ENCODE data around the gene PI4KA.
"Not testable (repeated sequence)": the region's sequence is repeated elsewhere in the genome, so short reads cannot be mapped to it uniquely, and the experiment has no call there.

PI4KA gene

GRCh38 chr22:20836987-20837823 is 21.4 kb downstream of the PI4KA start:
- Mint-ChIP-seq H3K4me1 (no peaks in the 10 kb centered on the region), H3K9me3 (no peaks in the 10 kb centered on the region), H3K27me3 (ENCODE audit: low read depth) (no peaks in the 10 kb centered on the region), H3K36me3 (ENCODE audit: low read depth) (peaks cover 19% of the 10 kb centered on the region), H3K27ac (no peak overlapping the region), H3K4me3 (no peak overlapping the region)
- TF ChIP-seq CTCF (IDR thresholded peaks at IDR 0.05; ENCODE audit: unreplicated experiment in 3 of 3): no peak

- TF ChIP-seq CTCF (IDR thresholded peaks at IDR 0.05; ENCODE audit: unreplicated experiment in 3 of 3): no peak
- Mint-ChIP-seq H3K36me3 (ENCODE audit: low read depth) (peaks cover 35% of the 10 kb centered on the region), H3K4me3 (no peak overlapping the region), H3K4me1 (no peaks in the 10 kb centered on the region), H3K27me3 (ENCODE audit: low read depth) (no peaks in the 10 kb centered on the region), H3K9me3 (no peaks in the 10 kb centered on the region), H3K27ac (no peak overlapping the region)
These were observed 23.9 kb downstream of the PI4KA start for GRCh38 chr22:20834725-20835124.

GRCh38 chr22:20834206-20834605 is 24.4 kb downstream of the PI4KA start:
- H3K27me3 Mint-ChIP-seq (ENCODE audit: low read depth): no peaks in the 10 kb centered on the region
- peaks cover 40% of the 10 kb centered on the region for H3K36me3 Mint-ChIP-seq (ENCODE audit: low read depth)
- H3K9me3 Mint-ChIP-seq: no peaks in the 10 kb centered on the region
- H3K27ac Mint-ChIP-seq: no peak overlapping the region
- H3K4me1 Mint-ChIP-seq: no peaks in the 10 kb centered on the region
- H3K4me3 Mint-ChIP-seq: no peak overlapping the region
- TF ChIP-seq CTCF (IDR thresholded peaks at IDR 0.05; ENCODE audit: unreplicated experiment in 3 of 3): no peak

DNA sequence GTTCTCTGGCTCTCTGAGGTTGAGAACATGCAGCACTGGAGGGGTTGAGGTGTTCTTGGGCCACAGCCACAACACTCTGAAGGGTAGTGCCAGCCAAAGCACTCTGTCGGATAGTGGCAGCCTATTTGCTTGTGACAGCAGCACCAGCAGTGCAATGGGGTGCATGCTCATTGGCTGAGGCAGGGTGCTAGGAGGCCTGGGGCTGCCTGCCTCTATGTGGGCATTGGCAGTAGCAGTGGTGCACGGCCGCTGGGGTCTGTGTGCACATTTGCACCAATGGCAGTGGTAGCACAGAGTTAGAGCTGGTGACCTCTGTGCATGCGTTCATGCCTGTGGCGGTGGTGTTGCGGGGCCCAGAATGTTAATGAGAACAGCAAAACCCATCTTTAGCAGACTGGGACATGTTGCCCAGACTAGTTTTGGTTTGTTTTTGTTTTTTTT is 25.4 kb downstream of the PI4KA start:
- Mint-ChIP-seq H3K27me3 (ENCODE audit: low read depth) (no peaks in the 10 kb centered on the region), H3K4me1 (no peaks in the 10 kb centered on the region), H3K9me3 (no peaks in the 10 kb centered on the region), H3K27ac (no peak overlapping the region), H3K4me3 (no peak overlapping the region), H3K36me3 (ENCODE audit: low read depth) (peaks cover 50% of the 10 kb centered on the region)
- TF ChIP-seq CTCF (IDR thresholded peaks at IDR 0.05; ENCODE audit: unreplicated experiment in 3 of 3): no peak

GRCh38 chr22:20829491-20830134 is 29.0 kb downstream of the PI4KA start:
- Mint-ChIP-seq H3K27me3 (ENCODE audit: low read depth) (no peaks in the 10 kb centered on the region), H3K36me3 (ENCODE audit: low read depth) (peaks cover 68% of the 10 kb centered on the region), H3K4me3 (no peak overlapping the region), H3K27ac (no peak overlapping the region), H3K4me1 (no peaks in the 10 kb centered on the region), H3K9me3 (no peaks in the 10 kb centered on the region)
- TF ChIP-seq CTCF (IDR thresholded peaks at IDR 0.05; ENCODE audit: unreplicated experiment in 3 of 3): no peak

DNA sequence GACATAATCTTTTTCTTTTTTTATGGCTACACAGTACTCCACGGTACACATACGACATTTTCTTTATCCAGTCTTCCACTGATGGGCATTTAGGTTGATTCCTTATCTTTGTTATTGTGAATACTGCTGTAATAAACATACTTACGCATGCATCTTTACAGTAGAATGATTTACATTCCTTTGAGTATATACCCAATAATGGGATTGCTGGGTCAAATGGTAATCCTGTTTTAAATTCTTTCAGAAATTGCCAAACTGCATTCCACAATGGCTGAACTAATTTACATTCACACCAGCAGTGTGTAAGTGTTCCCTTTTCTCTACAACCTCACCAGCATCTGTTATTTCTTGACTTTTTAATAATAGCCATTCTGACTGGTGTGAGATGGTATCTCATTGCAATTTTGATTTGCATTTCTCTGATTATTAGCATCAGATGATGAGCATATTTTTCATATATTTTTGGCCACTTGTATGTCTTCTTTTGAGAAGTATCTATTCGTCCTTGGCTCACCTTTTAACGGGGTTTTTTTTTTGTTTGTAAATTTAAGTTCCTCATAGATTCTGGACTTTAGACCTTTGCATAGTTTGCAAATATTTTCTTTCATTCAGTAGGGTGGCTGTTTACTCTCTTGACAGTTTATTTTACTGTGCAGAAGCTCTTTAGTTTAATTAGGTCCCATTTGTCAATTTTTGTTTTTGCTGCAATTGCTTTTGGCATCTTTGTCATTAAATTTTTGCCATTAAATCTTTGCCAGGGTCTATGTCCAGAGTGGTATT is 32.0 kb downstream of the PI4KA start:
- not testable (repeated sequence) for H3K9me3 Mint-ChIP-seq; H3K27me3 Mint-ChIP-seq (ENCODE audit: low read depth); H3K4me3 Mint-ChIP-seq; H3K27ac Mint-ChIP-seq; H3K4me1 Mint-ChIP-seq
- H3K36me3 Mint-ChIP-seq (ENCODE audit: low read depth): peaks cover 64% of the 10 kb centered on the region

Measured in nephron (organoid).